Measurements from ENCODE around the gene GPR153. TPM values are rescaled to one million over a fixed set of nuclear protein-coding genes. Genes with fewer than 3 reads are reported as not detected.

The GPR153 gene
- polyA plus RNA-seq, 3 donors: 0.04 to 0.69 TPM; not detected in 1

DNA sequence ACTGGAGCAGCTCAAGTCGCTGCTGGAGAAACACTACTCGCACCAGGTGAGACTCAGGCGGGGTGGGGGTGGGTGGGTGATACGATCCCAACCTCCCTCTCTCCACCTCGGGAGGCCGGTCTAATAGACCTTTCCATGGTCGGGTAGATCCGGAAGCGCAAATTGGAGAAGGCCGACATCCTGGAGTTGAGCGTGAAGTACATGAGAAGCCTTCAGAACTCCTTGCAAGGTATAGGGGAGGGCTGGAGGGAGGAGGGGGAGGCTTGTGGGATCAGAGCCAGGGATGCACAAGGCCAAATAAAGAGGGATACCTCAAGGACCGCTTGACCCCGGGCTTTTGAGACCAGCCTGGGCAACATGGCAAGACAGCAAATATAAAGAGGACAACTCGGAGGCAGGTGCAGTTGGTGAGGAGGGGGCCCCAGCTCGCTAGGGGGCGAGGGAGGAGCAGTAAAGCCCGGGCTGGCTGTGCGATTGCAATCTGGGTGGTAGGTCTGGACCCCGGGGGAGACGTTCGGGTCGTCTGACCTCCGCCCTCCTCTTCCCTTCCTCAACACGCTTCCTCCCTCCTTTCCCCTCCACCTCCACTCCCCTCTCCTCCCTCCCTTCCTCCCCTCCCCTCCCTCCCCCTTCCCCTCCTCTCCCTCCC, 16.4 kb downstream of the GPR153 start:
- peaks cover 27 to 85% of the 10 kb centered on the region in 2 donors for H3K27me3 ChIP-seq (ENCODE audit: control insufficient read depth in 2 of 2, insufficient read depth in 2 of 2, low read length in 2 of 2)
- Mint-ChIP-seq H3K27me3 (ENCODE audit: low read depth in 3 of 3) (peaks cover 77 to 93% (median 86%) of the 10 kb centered on the region in 3 donors), H3K27ac (no peak overlapping the region), H3K9me3 (peaks cover 0 to 24% (median 4%) of the 10 kb centered on the region in 7 donors), H3K36me3 (peaks cover 0 to 7% of the 10 kb centered on the region in 2 donors), H3K4me1 (peaks cover 10% of the 10 kb centered on the region), H3K4me3 (peak overlapping the region in 1 of 2 donors; percentile 83)
- H2AFZ ChIP-seq (ENCODE audit: insufficient read depth, low read depth, low read length, poor library complexity, severe bottlenecking): no peak overlapping the region
- TF ChIP-seq, protein P1, sequence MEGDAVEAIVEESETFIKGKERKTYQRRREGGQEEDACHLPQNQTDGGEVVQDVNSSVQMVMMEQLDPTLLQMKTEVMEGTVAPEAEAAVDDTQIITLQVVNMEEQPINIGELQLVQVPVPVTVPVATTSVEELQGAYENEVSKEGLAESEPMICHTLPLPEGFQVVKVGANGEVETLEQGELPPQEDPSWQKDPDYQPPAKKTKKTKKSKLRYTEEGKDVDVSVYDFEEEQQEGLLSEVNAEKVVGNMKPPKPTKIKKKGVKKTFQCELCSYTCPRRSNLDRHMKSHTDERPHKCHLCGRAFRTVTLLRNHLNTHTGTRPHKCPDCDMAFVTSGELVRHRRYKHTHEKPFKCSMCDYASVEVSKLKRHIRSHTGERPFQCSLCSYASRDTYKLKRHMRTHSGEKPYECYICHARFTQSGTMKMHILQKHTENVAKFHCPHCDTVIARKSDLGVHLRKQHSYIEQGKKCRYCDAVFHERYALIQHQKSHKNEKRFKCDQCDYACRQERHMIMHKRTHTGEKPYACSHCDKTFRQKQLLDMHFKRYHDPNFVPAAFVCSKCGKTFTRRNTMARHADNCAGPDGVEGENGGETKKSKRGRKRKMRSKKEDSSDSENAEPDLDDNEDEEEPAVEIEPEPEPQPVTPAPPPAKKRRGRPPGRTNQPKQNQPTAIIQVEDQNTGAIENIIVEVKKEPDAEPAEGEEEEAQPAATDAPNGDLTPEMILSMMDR (IDR thresholded peaks at IDR 0.05): no peak
- H3K79me2 ChIP-seq (ENCODE audit: insufficient read depth, low read length): no peaks in the 10 kb centered on the region
- H4K20me1 ChIP-seq (ENCODE audit: insufficient read depth, low read length): peaks cover 9% of the 10 kb centered on the region
- H3K4me1 ChIP-seq (ENCODE audit: control insufficient read depth in 1 of 2, insufficient read depth in 2 of 2, low read length in 2 of 2): peaks cover 0 to 21% of the 10 kb centered on the region in 2 donors
- H3K4me2 ChIP-seq (replicated peaks; ENCODE audit: extremely low read depth, low read length, poor library complexity, severe bottlenecking): no peak overlapping the region
- no peak overlapping the region for H3K27ac ChIP-seq (ENCODE audit: low read depth in 1 of 2, low read length in 2 of 2)
- WGBS (ENCODE audit: insufficient coverage): 9% methylated on average over 8 of the region's 24 CpGs
- peaks cover 0 to 21% of the 10 kb centered on the region in 2 donors for H3K9me3 ChIP-seq (replicated peaks in 1 of 2; ENCODE audit: control insufficient read depth in 1 of 2, insufficient read depth in 1 of 2, low read length in 2 of 2)
- intact Hi-C loops (cut with micrococcal nuclease): loop anchor here (2.0 to 10.0 kb wide), 8 partner anchors 98 to 233 kb away; partner anchors contain the start of gene ACOT7 (in 1 of the 2)
- H3K4me3 ChIP-seq (replicated peaks in 1 of 3; ENCODE audit: low read depth in 2 of 3, low read length in 3 of 3): no peak overlapping the region
- DNase-seq: no peak
- no peak overlapping the region for H3K9ac ChIP-seq (ENCODE audit: insufficient read depth, low read length, poor library complexity, severe bottlenecking)
- H3K36me3 ChIP-seq (replicated peaks in 1 of 2; ENCODE audit: control insufficient read depth in 1 of 2, insufficient read depth in 2 of 2, low read length in 2 of 2): no peaks in the 10 kb centered on the region

DNA sequence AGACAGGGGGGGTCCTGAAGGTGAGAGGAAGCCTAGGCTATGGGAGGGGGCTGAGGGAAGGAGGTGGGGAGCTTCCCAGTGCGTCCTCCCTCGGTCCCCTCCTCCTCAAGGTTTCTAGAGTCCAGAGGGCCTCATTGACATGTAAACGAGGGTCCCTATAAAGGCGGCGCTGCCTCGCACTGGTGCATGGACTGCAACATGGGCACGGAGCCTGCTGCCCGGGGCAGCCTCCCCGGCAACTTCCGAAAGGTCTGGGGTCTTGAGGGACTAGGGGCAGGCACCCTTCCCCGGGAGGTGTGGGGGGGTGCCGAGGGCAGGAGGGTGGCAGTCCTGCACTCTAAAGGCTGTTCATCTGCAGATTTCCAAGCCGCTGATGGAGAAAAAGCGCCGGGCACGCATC, 16.9 kb downstream of the GPR153 start, which contains the start of gene HES3:
Gene HES3, plus strand, starts transcription at position 187 of the 400 bp plus-strand sequence. Its CDS starts 187 bp downstream, at position 374.
- H3K36me3 ChIP-seq (replicated peaks in 1 of 2; ENCODE audit: control insufficient read depth in 1 of 2, insufficient read depth in 2 of 2, low read length in 2 of 2): no peaks in the 10 kb centered on the region
- H3K4me2 ChIP-seq (replicated peaks; ENCODE audit: extremely low read depth, low read length, poor library complexity, severe bottlenecking): no peak within 1 kb of the TSS
- Mint-ChIP-seq H3K4me1 (peaks cover 10% of the 10 kb centered on the region), H3K4me3 (peak within 1 kb of the TSS in 1 of 2 donors; percentile 83), H3K36me3 (peaks cover 0 to 7% of the 10 kb centered on the region in 2 donors), H3K27ac (no peak within 1 kb of the TSS), H3K27me3 (ENCODE audit: low read depth in 3 of 3) (peaks cover 82 to 96% (median 91%) of the 10 kb centered on the region in 3 donors), H3K9me3 (peaks cover 0 to 24% (median 4%) of the 10 kb centered on the region in 7 donors)
- no peak within 1 kb of the TSS for H3K9ac ChIP-seq (ENCODE audit: insufficient read depth, low read length, poor library complexity, severe bottlenecking)
- H4K20me1 ChIP-seq (ENCODE audit: insufficient read depth, low read length): peaks cover 9% of the 10 kb centered on the region
- no peaks in the 10 kb centered on the region for H3K79me2 ChIP-seq (ENCODE audit: insufficient read depth, low read length)
- DNase-seq: no peak
- peaks cover 0 to 21% of the 10 kb centered on the region in 2 donors for H3K4me1 ChIP-seq (ENCODE audit: control insufficient read depth in 1 of 2, insufficient read depth in 2 of 2, low read length in 2 of 2)
- no peak within 1 kb of the TSS for H3K27ac ChIP-seq (ENCODE audit: low read depth in 1 of 2, low read length in 2 of 2)
- no peak within 1 kb of the TSS for H2AFZ ChIP-seq (ENCODE audit: insufficient read depth, low read depth, low read length, poor library complexity, severe bottlenecking)
- intact Hi-C loops (cut with micrococcal nuclease): loop anchor here (2.0 to 10.0 kb wide), 4 partner anchors 139 to 191 kb away; partner anchors contain the start of gene ACOT7 (in 1 of the 2)
- H3K9me3 ChIP-seq (replicated peaks in 1 of 2; ENCODE audit: control insufficient read depth in 1 of 2, insufficient read depth in 1 of 2, low read length in 2 of 2): peaks cover 0 to 21% of the 10 kb centered on the region in 2 donors
- TF ChIP-seq, protein P1 (IDR thresholded peaks at IDR 0.05): no peak
- 6% methylated on average over 12 of the region's 16 CpGs for WGBS (ENCODE audit: insufficient coverage)
- H3K4me3 ChIP-seq (replicated peaks in 1 of 3; ENCODE audit: low read depth in 2 of 3, low read length in 3 of 3): no peak within 1 kb of the TSS
- peaks cover 32 to 90% of the 10 kb centered on the region in 2 donors for H3K27me3 ChIP-seq (ENCODE audit: control insufficient read depth in 2 of 2, insufficient read depth in 2 of 2, low read length in 2 of 2)

All from CD14-positive monocyte (primary cell).